ENCODE results near the gene TMEM143. TPM values are rescaled to one million over a fixed set of nuclear protein-coding genes. Genes with fewer than 3 reads are reported as not detected.

TMEM143 gene
- total and polyA plus RNA-seq, 2 donors (not counting 3 experiments of a cell fraction or from before 2014, with no cell fraction given) = 5.4 to 7.3 TPM

GRCh38 chr19:48325265-48325910 is 38.4 kb downstream of the TMEM143 start, which contains the start of gene EMP3:
Gene EMP3 (plus strand): TSS chr19:48325552. CDS start chr19:48326845, 1,293 bp downstream.
- ChIA-PET POLR2A (no interaction called here), CTCF (interaction anchor here (0.6 to 12.8 kb wide), 3 partner anchors 10 to 259 kb away, joined by 3 to 486 read pairs (median 3); no protein-coding TSS in a partner anchor)
- peak within 1 kb of the TSS; percentile 81 for H3K27ac ChIP-seq (ENCODE audit: insufficient read depth, low read depth, low read length)
- FAIRE-seq = no peak
- peak within 1 kb of the TSS; percentile 49 for H2AFZ ChIP-seq (ENCODE audit: low read depth, low read length)
- H4K20me1 ChIP-seq (replicated peaks; ENCODE audit: control insufficient read depth, extremely low read depth, insufficient read depth, low read length) = no peaks in the 10 kb centered on the region
- TSS peak; percentile 68 for BruUV-seq (replicated peaks)
- peak within 1 kb of the TSS; percentile 58 for H3K4me2 ChIP-seq (ENCODE audit: insufficient read depth, low read length)
- no peaks in the 10 kb centered on the region for H3K27me3 ChIP-seq (ENCODE audit: control insufficient read depth in 2 of 2, insufficient read depth in 2 of 2, low read length in 2 of 2)
- dilution Hi-C loops (cut with MboI; ENCODE audit: extremely low pct_ligation_motif_present, low sequenced_read_pairs) = no loop called here
- intact Hi-C loops (cut with micrococcal nuclease) = no loop called here
- H3K9me1 ChIP-seq (replicated peaks; ENCODE audit: control insufficient read depth, extremely low read depth, insufficient read depth, low read length) = no peaks in the 10 kb centered on the region
- H3K4me3 ChIP-seq (replicated peaks in 1 of 3; ENCODE audit: insufficient read depth in 1 of 3, low read depth in 1 of 3, low read length in 3 of 3) = peak within 1 kb of the TSS; percentile 46 to 67 (median 54)
- peaks cover 13% of the 10 kb centered on the region for H3K79me2 ChIP-seq (ENCODE audit: control insufficient read depth, insufficient read depth, low read length)
- no peaks in the 10 kb centered on the region for H3K36me3 ChIP-seq (ENCODE audit: control insufficient read depth in 2 of 2, extremely low read depth in 1 of 2, insufficient read depth in 2 of 2, low read length in 2 of 2)
- no peaks in the 10 kb centered on the region for H3K9me3 ChIP-seq (replicated peaks; ENCODE audit: control insufficient read depth, insufficient read depth, low read length)
- peaks cover 22% of the 10 kb centered on the region for H3K4me1 ChIP-seq (ENCODE audit: control insufficient read depth, extremely low read depth, insufficient read depth, low read length)
- DNase-seq (ENCODE audit: low read depth, low spot score) = peak; percentile 80
- peak within 1 kb of the TSS; percentile 89 for H3K9ac ChIP-seq (replicated peaks; ENCODE audit: extremely low read depth, insufficient read depth, low read length)
- TF ChIP-seq EZH2 (IDR thresholded peaks at IDR 0.05; ENCODE audit: borderline replicate concordance, low read depth, low read length, severe bottlenecking) (no peak), FOS (IDR thresholded peaks at IDR 0.05; ENCODE audit: borderline replicate concordance, insufficient read depth, low read length) (no peak), CTCF (IDR thresholded peaks at IDR 0.05; ENCODE audit: extremely low read depth in 1 of 2, insufficient read depth in 1 of 2, low read depth in 1 of 2, low read length in 2 of 2) (no peak), JUN (IDR thresholded peaks at IDR 0.05; ENCODE audit: borderline replicate concordance, insufficient read depth, insufficient read length, low read depth) (no peak), POLR2A (IDR thresholded peaks at IDR 0.05; ENCODE audit: low read depth, low read length) (peak; percentile 94), POLR2AphosphoS5 (IDR thresholded peaks at IDR 0.05; ENCODE audit: insufficient read depth, low read depth, low read length) (peak; percentile 75), MAX (IDR thresholded peaks at IDR 0.05; ENCODE audit: insufficient read depth, insufficient read length) (no peak), MYC (IDR thresholded peaks at IDR 0.05; ENCODE audit: low read depth, low read length) (no peak), GATA2 (IDR thresholded peaks at IDR 0.05; ENCODE audit: insufficient read depth, insufficient read length, low read depth, low read length) (no peak)
